HTR-8/SVneo (cell line): ENCODE results near the gene TIMP1.

Source experiments
- DNase-seq: peaks from one replicate; pipeline ENCODE4 v3.0.0; 2011; ENCODE audit warnings: low spot score, mixed read lengths; ENCODE audit not compliant: insufficient read length
- FAIRE-seq: peaks from 2 replicates; lab custom pipeline; 2011; peaks lifted over from hg19 to GRCh38; lab: Jason Lieb, UNC

The TIMP1 gene

GRCh38 chrX:47629419-47630200 lies 47.4 kb downstream of the TIMP1 start, which contains the start of gene CFP:
Gene CFP (minus strand): TSS chrX:47629930. CDS start chrX:47629844, 86 bp downstream.
- no peak for DNase-seq
- no peak for FAIRE-seq

GRCh38 chrX:47631676-47632075 lies 49.4 kb downstream of the TIMP1 start:
- no peak for FAIRE-seq

GRCh38 chrX:47632666-47633065 lies 50.4 kb downstream of the TIMP1 start:
- DNase-seq (no peak), FAIRE-seq (no peak)

More at GRCh38 chrX:47631676-47632075, 49.4 kb downstream of the TIMP1 start:
- no peak for DNase-seq

- FAIRE-seq, result no peak
Measured at GRCh38 chrX:47633689-47634590, 51.7 kb downstream of the TIMP1 start.

GRCh38 chrX:47634871-47635575 lies 52.8 kb downstream of the TIMP1 start:
- DNase-seq (no peak), FAIRE-seq (no peak)

More at GRCh38 chrX:47633689-47634590, 51.7 kb downstream of the TIMP1 start:
- no peak for DNase-seq
